ENCODE measurements around the gene C22orf23. TPM values are rescaled to one million over a fixed set of nuclear protein-coding genes. Genes with fewer than 3 reads are reported as not detected.

The C22orf23 gene
- polyA plus RNA-seq, 1 donor (not counting 4 experiments of a cell fraction or from before 2014, with no cell fraction given): not detected

DNA sequence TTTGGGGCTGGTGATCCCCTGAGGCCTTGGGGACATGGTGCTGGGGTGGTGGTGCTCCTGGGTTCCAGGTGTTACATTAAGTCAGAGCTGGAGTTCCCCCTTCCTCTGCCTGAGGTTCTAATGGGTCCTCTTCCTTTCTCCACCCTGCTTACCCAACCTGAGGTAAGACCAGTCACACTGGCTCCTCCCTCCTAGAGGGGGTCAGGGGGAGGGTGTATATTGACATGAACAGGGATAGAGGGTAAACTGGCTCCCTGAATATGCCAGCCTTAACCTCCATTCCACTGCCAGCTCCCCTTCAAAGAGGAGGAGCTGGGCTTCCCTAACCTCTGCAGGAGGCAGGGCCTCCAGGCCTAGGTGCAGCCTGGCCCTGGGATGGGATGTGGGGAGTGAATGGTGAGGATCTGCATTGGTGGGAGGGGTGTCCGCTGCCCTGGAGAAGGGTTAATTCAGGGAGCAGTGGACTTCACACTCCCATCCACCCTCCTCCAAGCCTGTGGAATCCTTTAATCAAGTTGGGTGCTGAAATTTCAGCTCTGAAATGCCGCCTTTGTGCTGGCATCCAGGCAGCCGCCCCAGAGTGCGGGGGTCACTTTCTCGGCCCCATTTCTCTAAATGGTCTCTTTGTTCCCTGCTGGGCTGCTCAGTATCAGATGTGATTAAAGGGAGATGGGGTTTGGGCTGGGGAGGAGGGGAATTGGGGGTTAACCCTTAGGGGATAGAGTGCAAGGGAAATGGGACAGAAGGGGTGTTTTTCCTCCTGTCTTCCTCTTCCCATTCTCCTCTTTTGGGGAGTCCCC lies 15.3 kb upstream of the C22orf23 start:
- dilution Hi-C loops (cut with MboI; ENCODE audit: extremely low pct_ligation_motif_present, low sequenced_read_pairs): no loop called here
- no peak overlapping the region for H3K27ac ChIP-seq (ENCODE audit: control insufficient read depth, insufficient read depth, low read length)
- H3K4me1 ChIP-seq (ENCODE audit: control insufficient read depth, extremely low read depth, insufficient read depth, low read length): no peaks in the 10 kb centered on the region
- no peak overlapping the region for H3K4me3 ChIP-seq (ENCODE audit: control insufficient read depth in 2 of 3, extremely low read depth in 1 of 3, insufficient read depth in 2 of 3, low read depth in 1 of 3, low read length in 3 of 3)
- no peaks in the 10 kb centered on the region for H3K9me3 ChIP-seq (ENCODE audit: control insufficient read depth, low read depth, low read length)
- TF ChIP-seq, protein P1, sequence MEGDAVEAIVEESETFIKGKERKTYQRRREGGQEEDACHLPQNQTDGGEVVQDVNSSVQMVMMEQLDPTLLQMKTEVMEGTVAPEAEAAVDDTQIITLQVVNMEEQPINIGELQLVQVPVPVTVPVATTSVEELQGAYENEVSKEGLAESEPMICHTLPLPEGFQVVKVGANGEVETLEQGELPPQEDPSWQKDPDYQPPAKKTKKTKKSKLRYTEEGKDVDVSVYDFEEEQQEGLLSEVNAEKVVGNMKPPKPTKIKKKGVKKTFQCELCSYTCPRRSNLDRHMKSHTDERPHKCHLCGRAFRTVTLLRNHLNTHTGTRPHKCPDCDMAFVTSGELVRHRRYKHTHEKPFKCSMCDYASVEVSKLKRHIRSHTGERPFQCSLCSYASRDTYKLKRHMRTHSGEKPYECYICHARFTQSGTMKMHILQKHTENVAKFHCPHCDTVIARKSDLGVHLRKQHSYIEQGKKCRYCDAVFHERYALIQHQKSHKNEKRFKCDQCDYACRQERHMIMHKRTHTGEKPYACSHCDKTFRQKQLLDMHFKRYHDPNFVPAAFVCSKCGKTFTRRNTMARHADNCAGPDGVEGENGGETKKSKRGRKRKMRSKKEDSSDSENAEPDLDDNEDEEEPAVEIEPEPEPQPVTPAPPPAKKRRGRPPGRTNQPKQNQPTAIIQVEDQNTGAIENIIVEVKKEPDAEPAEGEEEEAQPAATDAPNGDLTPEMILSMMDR (optimal IDR thresholded peaks at IDR 0.05 in 1 of 3, IDR thresholded peaks at IDR 0.05 in 1 of 3, conservative IDR thresholded peaks at IDR 0.05 in 1 of 3; ENCODE audit: extremely low read depth in 1 of 3, insufficient read depth in 2 of 3, low read length in 3 of 3): no peak
- TF ChIP-seq EZH2 (IDR thresholded peaks at IDR 0.05; ENCODE audit: low read length): no peak
- no peaks in the 10 kb centered on the region for H3K79me2 ChIP-seq (ENCODE audit: control insufficient read depth, insufficient read depth, low read length)
- H2AFZ ChIP-seq (ENCODE audit: control insufficient read depth, low read length): no peak overlapping the region
- DNase-seq (ENCODE audit: low read depth, low spot score): no peak
- H3K4me2 ChIP-seq (ENCODE audit: control insufficient read depth, extremely low read depth, insufficient read depth, low read depth, low read length): no peak overlapping the region
- no peak overlapping the region for H3K9ac ChIP-seq (ENCODE audit: control insufficient read depth, extremely low read depth, insufficient read depth, low read length)
- H3K27me3 ChIP-seq (ENCODE audit: control insufficient read depth, extremely low read depth, insufficient read depth, low read length): no peaks in the 10 kb centered on the region
- no peaks in the 10 kb centered on the region for H4K20me1 ChIP-seq (ENCODE audit: control insufficient read depth, extremely low read depth, insufficient read depth, low read length)
- no peak for FAIRE-seq
- no peaks in the 10 kb centered on the region for H3K9me1 ChIP-seq (ENCODE audit: control insufficient read depth, extremely low read depth, insufficient read depth, low read length)
- peaks cover 28 to 29% of the 10 kb centered on the region in 2 experiments for H3K36me3 ChIP-seq (ENCODE audit: control insufficient read depth in 2 of 2, extremely low read depth in 1 of 2, insufficient read depth in 2 of 2, low read length in 2 of 2)

GRCh38 chr22:37967637-37968451 lies 14.4 kb upstream of the C22orf23 start:
- H3K9me3 ChIP-seq (ENCODE audit: control insufficient read depth, low read depth, low read length): no peaks in the 10 kb centered on the region
- H4K20me1 ChIP-seq (ENCODE audit: control insufficient read depth, extremely low read depth, insufficient read depth, low read length): no peaks in the 10 kb centered on the region
- TF ChIP-seq, protein P1 (optimal IDR thresholded peaks at IDR 0.05 in 1 of 3, IDR thresholded peaks at IDR 0.05 in 1 of 3, conservative IDR thresholded peaks at IDR 0.05 in 1 of 3; ENCODE audit: extremely low read depth in 1 of 3, insufficient read depth in 2 of 3, low read length in 3 of 3): no peak
- no peak for TF ChIP-seq EZH2 (IDR thresholded peaks at IDR 0.05; ENCODE audit: low read length)
- H3K27ac ChIP-seq (ENCODE audit: control insufficient read depth, insufficient read depth, low read length): no peak overlapping the region
- H3K79me2 ChIP-seq (ENCODE audit: control insufficient read depth, insufficient read depth, low read length): no peaks in the 10 kb centered on the region
- dilution Hi-C loops (cut with MboI; ENCODE audit: extremely low pct_ligation_motif_present, low sequenced_read_pairs): no loop called here
- no peak overlapping the region for H3K9ac ChIP-seq (ENCODE audit: control insufficient read depth, extremely low read depth, insufficient read depth, low read length)
- FAIRE-seq (no peak), DNase-seq (ENCODE audit: low read depth, low spot score) (no peak)
- no peak overlapping the region for H3K4me2 ChIP-seq (ENCODE audit: control insufficient read depth, extremely low read depth, insufficient read depth, low read depth, low read length)
- no peaks in the 10 kb centered on the region for H3K27me3 ChIP-seq (ENCODE audit: control insufficient read depth, extremely low read depth, insufficient read depth, low read length)
- peaks cover 29% of the 10 kb centered on the region in 2 experiments for H3K36me3 ChIP-seq (ENCODE audit: control insufficient read depth in 2 of 2, extremely low read depth in 1 of 2, insufficient read depth in 2 of 2, low read length in 2 of 2)
- no peaks in the 10 kb centered on the region for H3K9me1 ChIP-seq (ENCODE audit: control insufficient read depth, extremely low read depth, insufficient read depth, low read length)
- H2AFZ ChIP-seq (ENCODE audit: control insufficient read depth, low read length): no peak overlapping the region
- H3K4me1 ChIP-seq (ENCODE audit: control insufficient read depth, extremely low read depth, insufficient read depth, low read length): no peaks in the 10 kb centered on the region
- no peak overlapping the region for H3K4me3 ChIP-seq (ENCODE audit: control insufficient read depth in 2 of 3, extremely low read depth in 1 of 3, insufficient read depth in 2 of 3, low read depth in 1 of 3, low read length in 3 of 3)
